Measurements from ENCODE around the gene RNU11.

DNA sequence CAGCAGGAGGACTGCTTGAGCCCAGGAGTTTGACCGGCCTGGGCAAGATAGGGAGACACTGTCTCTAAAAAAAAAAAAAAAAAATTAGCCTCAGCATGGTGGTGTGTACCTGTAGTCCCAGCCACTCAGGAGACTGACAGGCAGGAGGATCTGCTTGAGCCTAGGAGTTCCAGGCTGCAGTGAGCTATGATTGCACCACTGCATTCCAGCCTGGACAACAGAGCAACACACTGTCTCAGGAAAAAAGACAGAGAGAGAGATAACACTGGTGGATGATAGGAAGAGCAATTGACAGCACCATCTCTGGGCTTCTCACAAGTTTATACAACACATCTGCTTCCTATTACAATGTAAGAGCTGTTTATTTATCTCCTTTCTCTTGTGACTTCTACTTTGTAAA lies 2.4 kb upstream of the RNU11 start:
- no peak for TF ChIP-seq SMC3 (IDR thresholded peaks at IDR 0.05)
- TF ChIP-seq, protein P1, sequence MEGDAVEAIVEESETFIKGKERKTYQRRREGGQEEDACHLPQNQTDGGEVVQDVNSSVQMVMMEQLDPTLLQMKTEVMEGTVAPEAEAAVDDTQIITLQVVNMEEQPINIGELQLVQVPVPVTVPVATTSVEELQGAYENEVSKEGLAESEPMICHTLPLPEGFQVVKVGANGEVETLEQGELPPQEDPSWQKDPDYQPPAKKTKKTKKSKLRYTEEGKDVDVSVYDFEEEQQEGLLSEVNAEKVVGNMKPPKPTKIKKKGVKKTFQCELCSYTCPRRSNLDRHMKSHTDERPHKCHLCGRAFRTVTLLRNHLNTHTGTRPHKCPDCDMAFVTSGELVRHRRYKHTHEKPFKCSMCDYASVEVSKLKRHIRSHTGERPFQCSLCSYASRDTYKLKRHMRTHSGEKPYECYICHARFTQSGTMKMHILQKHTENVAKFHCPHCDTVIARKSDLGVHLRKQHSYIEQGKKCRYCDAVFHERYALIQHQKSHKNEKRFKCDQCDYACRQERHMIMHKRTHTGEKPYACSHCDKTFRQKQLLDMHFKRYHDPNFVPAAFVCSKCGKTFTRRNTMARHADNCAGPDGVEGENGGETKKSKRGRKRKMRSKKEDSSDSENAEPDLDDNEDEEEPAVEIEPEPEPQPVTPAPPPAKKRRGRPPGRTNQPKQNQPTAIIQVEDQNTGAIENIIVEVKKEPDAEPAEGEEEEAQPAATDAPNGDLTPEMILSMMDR (IDR thresholded peaks at IDR 0.05) = no peak
- TF ChIP-seq NFE2L2 (conservative IDR thresholded peaks at IDR 0.05; ENCODE audit: low read length) = no peak
- TF ChIP-seq TP53 (CRISPR knock-in tag; IDR thresholded peaks at IDR 0.05) = no peak
- no peak for TF ChIP-seq RAD21 (conservative IDR thresholded peaks at IDR 0.05 in 1 of 2, IDR thresholded peaks at IDR 0.05 in 1 of 2)
- TF ChIP-seq JUNB (IDR thresholded peaks at IDR 0.05) = no peak
- TF ChIP-seq NPAS2 (CRISPR knock-in tag; IDR thresholded peaks at IDR 0.05; ENCODE audit: borderline replicate concordance) = no peak
- no peak for TF ChIP-seq CBX2 (IDR thresholded peaks at IDR 0.05; ENCODE audit: borderline replicate concordance, low read depth)

All from A549 (cell line).